Thoracic aorta (tissue), 2 donors: ENCODE data around the gene CHRM2. TPM values are rescaled to one million over a fixed set of nuclear protein-coding genes. Genes with fewer than 3 reads are reported as not detected.

Experiments used
- ATAC-seq: fragments of 150-250 bp; one replicate; pipeline ENCODE4 v1.8.0; 2017; ENCODE audit warnings: low read depth; ENCODE audit not compliant: insufficient number of reproducible peaks, low FRiP score
- DNase-seq: peaks from one replicate; pipeline ENCODE4 v3.0.0-alpha.2; 2020; ENCODE audit warnings: low spot score
- H3K27ac ChIP-seq, 2 donors: fragments of 200-600 bp; sonication (generic); 1 replicate in 1 of 2; 2 replicates in 1 of 2; pipeline ENCODE4 v1.5.1; 2016; ENCODE audit warnings: mild to moderate bottlenecking in 2 of 2, moderate library complexity in 2 of 2
- H3K27me3 ChIP-seq: fragments of 200-600 bp; sonication (generic); replicated peaks from 2 replicates; pipeline ENCODE4 v1.6.0; 2016; ENCODE audit warnings: mild to moderate bottlenecking; ENCODE audit not compliant: insufficient read depth
- H3K36me3 ChIP-seq: fragments of 200-600 bp; sonication (generic); one replicate; pipeline ENCODE4 v1.5.1; 2016
- H3K4me1 ChIP-seq, 2 donors: fragments of 200-600 bp; sonication (generic); 1 replicate in 1 of 2; 2 replicates in 1 of 2; pipeline versions ENCODE4 v1.5.1 to v1.6.0; 2016; ENCODE audit warnings: low read depth in 2 of 2, mild to moderate bottlenecking in 1 of 2; ENCODE audit not compliant: control insufficient read depth in 1 of 2
- H3K4me3 ChIP-seq: fragments of 200-600 bp; sonication (generic); 2 replicates; pipeline ENCODE4 v1.5.1; 2016; ENCODE audit warnings: mild to moderate bottlenecking
- H3K9me3 ChIP-seq: fragments of 200-600 bp; sonication (generic); 2 replicates; pipeline ENCODE4 v1.5.1; 2016
- CTCF ChIP-seq: fragments of 200-600 bp; sonication (generic); IDR thresholded peaks from one replicate; pipeline ENCODE4 v1.5.1; 2019; ENCODE audit warnings: antibody characterized with exemption
- total RNA-seq, 2 donors: library from RNA; depleted of rRNA; stranded (reverse); fragments of >200 nt; gene quantifications; one replicate each; pipeline versions ENCODE4 v1.1.0 to v1.2.3, GENCODE V29; 2016

CHRM2 gene
- total RNA-seq, 2 donors from 2014 or later: not detected

GRCh38 chr7:136925556-136925955, 57.1 kb downstream of the CHRM2 start:
- DNase-seq: no peak
- Histone ChIP-seq H3K4me3 (no peak overlapping the region), H3K27me3 (no peaks in the 10 kb centered on the region), H3K4me1 (no peaks in the 10 kb centered on the region), H3K36me3 (no peaks in the 10 kb centered on the region), H3K9me3 (no peaks in the 10 kb centered on the region), H3K27ac (no peak overlapping the region)
- ATAC-seq: no peak
- no peak for TF ChIP-seq CTCF

GRCh38 chr7:136931169-136931867, 62.9 kb downstream of the CHRM2 start:
- Histone ChIP-seq H3K27me3 (no peaks in the 10 kb centered on the region), H3K4me1 (no peaks in the 10 kb centered on the region), H3K4me3 (no peak overlapping the region), H3K36me3 (no peaks in the 10 kb centered on the region), H3K27ac (no peak overlapping the region), H3K9me3 (no peaks in the 10 kb centered on the region)
- TF ChIP-seq CTCF: no peak
- no peak for ATAC-seq
- no peak for DNase-seq

GRCh38 chr7:136937436-136937835, 69.0 kb downstream of the CHRM2 start:
- ATAC-seq (no peak), DNase-seq (no peak)
- no peaks in the 10 kb centered on the region for H3K27me3 ChIP-seq
- no peak for TF ChIP-seq CTCF
- H3K4me1 ChIP-seq: no peaks in the 10 kb centered on the region
- H3K9me3 ChIP-seq: no peaks in the 10 kb centered on the region
- H3K36me3 ChIP-seq: no peaks in the 10 kb centered on the region
- no peak overlapping the region for H3K27ac ChIP-seq
- H3K4me3 ChIP-seq: no peak overlapping the region

- Histone ChIP-seq H3K9me3 (no peaks in the 10 kb centered on the region), H3K27me3 (no peaks in the 10 kb centered on the region), H3K4me3 (no peak overlapping the region), H3K27ac (no peak overlapping the region), H3K4me1 (no peaks in the 10 kb centered on the region), H3K36me3 (no peaks in the 10 kb centered on the region)
- ATAC-seq (no peak), DNase-seq (no peak)
- TF ChIP-seq CTCF: no peak
Observed at GRCh38 chr7:136938476-136938875, 70.0 kb downstream of the CHRM2 start.

GRCh38 chr7:136940122-136940521, 71.7 kb downstream of the CHRM2 start:
- ATAC-seq: no peak
- DNase-seq: no peak
- H3K27ac ChIP-seq: no peak overlapping the region

More at GRCh38 chr7:136940122-136940521, 71.7 kb downstream of the CHRM2 start:
- no peaks in the 10 kb centered on the region for H3K27me3 ChIP-seq
- no peak overlapping the region for H3K4me3 ChIP-seq
- H3K4me1 ChIP-seq: no peaks in the 10 kb centered on the region
- H3K36me3 ChIP-seq: no peaks in the 10 kb centered on the region
- no peak for TF ChIP-seq CTCF
- no peaks in the 10 kb centered on the region for H3K9me3 ChIP-seq
